ENCODE data around the gene KIF14.

The KIF14 gene

GRCh38 chr1:200652378-200652777, 31.8 kb upstream of the KIF14 start:
- Histone ChIP-seq H3K4me3 (ENCODE audit: low read length) (no peak overlapping the region), H3K18ac (ENCODE audit: low read length) (no peak overlapping the region), H4K8ac (ENCODE audit: low read depth, low read length) (no peak overlapping the region), H4K5ac (ENCODE audit: low read length) (no peak overlapping the region), H3K9ac (ENCODE audit: low read length) (no peak overlapping the region), H3K4me2 (ENCODE audit: low read length) (no peak overlapping the region), H3K23ac (ENCODE audit: low read length) (no peak overlapping the region), H2AK5ac (ENCODE audit: low read length) (no peak overlapping the region), H2BK120ac (ENCODE audit: low read depth, low read length) (no peak overlapping the region), H3K79me2 (ENCODE audit: control insufficient read depth, insufficient read depth, low read length) (no peaks in the 10 kb centered on the region), H3K4ac (ENCODE audit: low read depth, low read length) (no peak overlapping the region), H2BK15ac (replicated peaks; ENCODE audit: low read depth) (no peak overlapping the region), H3K36me3 (ENCODE audit: control insufficient read depth, insufficient read depth, low read length) (peaks cover 2% of the 10 kb centered on the region), H3K79me1 (ENCODE audit: low read length) (no peaks in the 10 kb centered on the region), H3K4me1 (ENCODE audit: control insufficient read depth, low read depth, low read length) (no peaks in the 10 kb centered on the region), H2BK5ac (ENCODE audit: low read length) (no peak overlapping the region), H3K56ac (ENCODE audit: low read length) (no peak overlapping the region), H3K27ac (ENCODE audit: low read depth, low read length) (no peak overlapping the region), H3K27me3 (ENCODE audit: insufficient read depth, low read length, poor library complexity) (no peaks in the 10 kb centered on the region)
- no peak for DNase-seq
- WGBS (ENCODE audit: extremely low coverage, insufficient coverage, low lambda C conversion rate): no CpG with 5 or more reads among the region's 1 CpG

GRCh38 chr1:200646515-200646914, 26.0 kb upstream of the KIF14 start:
- H4K5ac ChIP-seq (ENCODE audit: low read length): no peak overlapping the region
- no peaks in the 10 kb centered on the region for H3K79me1 ChIP-seq (ENCODE audit: low read length)
- no peaks in the 10 kb centered on the region for H3K4me1 ChIP-seq (ENCODE audit: control insufficient read depth, low read depth, low read length)
- no peak overlapping the region for H3K27ac ChIP-seq (ENCODE audit: low read depth, low read length)
- H3K4ac ChIP-seq (ENCODE audit: low read depth, low read length): no peak overlapping the region
- no CpG with 5 or more reads among the region's 4 CpGs for WGBS (ENCODE audit: extremely low coverage, insufficient coverage, low lambda C conversion rate)
- DNase-seq: no peak
- no peak overlapping the region for H3K4me3 ChIP-seq (ENCODE audit: low read length)
- no peak overlapping the region for H3K4me2 ChIP-seq (ENCODE audit: low read length)
- no peak overlapping the region for H2AK5ac ChIP-seq (ENCODE audit: low read length)
- H3K36me3 ChIP-seq (ENCODE audit: control insufficient read depth, insufficient read depth, low read length): no peaks in the 10 kb centered on the region
- no peaks in the 10 kb centered on the region for H3K27me3 ChIP-seq (ENCODE audit: insufficient read depth, low read length, poor library complexity)
- H3K23ac ChIP-seq (ENCODE audit: low read length): no peak overlapping the region
- no peak overlapping the region for H2BK120ac ChIP-seq (ENCODE audit: low read depth, low read length)
- no peak overlapping the region for H2BK5ac ChIP-seq (ENCODE audit: low read length)
- H3K56ac ChIP-seq (ENCODE audit: low read length): no peak overlapping the region
- H3K79me2 ChIP-seq (ENCODE audit: control insufficient read depth, insufficient read depth, low read length): no peaks in the 10 kb centered on the region
- no peak overlapping the region for H4K8ac ChIP-seq (ENCODE audit: low read depth, low read length)
- no peak overlapping the region for H2BK15ac ChIP-seq (replicated peaks; ENCODE audit: low read depth)
- no peak overlapping the region for H3K18ac ChIP-seq (ENCODE audit: low read length)
- no peak overlapping the region for H3K9ac ChIP-seq (ENCODE audit: low read length)

DNA sequence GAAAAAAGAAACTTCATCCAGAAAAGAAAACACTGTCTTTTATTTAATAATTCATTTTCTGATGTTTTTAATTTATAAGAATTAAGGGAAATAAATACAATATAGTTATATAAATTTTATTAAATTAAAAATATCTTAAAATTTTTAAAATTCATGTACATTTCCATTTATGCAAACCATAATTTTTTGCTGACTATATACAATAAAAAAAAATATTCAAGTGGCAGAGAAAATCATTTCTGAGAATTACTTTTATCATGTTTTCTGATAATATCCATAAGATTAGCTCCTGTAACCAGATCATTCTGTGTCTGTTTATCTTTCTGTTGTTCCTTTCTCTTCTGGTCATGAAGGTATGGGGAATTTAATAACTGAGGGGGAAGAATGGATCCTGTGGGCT, 23.5 kb upstream of the KIF14 start:
- no peak overlapping the region for H3K9ac ChIP-seq (ENCODE audit: low read length)

GRCh38 chr1:200642481-200642880, 21.9 kb upstream of the KIF14 start:
- Histone ChIP-seq H2BK120ac (ENCODE audit: low read depth, low read length) (no peak overlapping the region), H2BK15ac (replicated peaks; ENCODE audit: low read depth) (no peak overlapping the region), H3K56ac (ENCODE audit: low read length) (no peak overlapping the region), H3K79me2 (ENCODE audit: control insufficient read depth, insufficient read depth, low read length) (no peaks in the 10 kb centered on the region), H2BK5ac (ENCODE audit: low read length) (no peak overlapping the region), H3K79me1 (ENCODE audit: low read length) (no peaks in the 10 kb centered on the region), H3K4ac (ENCODE audit: low read depth, low read length) (no peak overlapping the region), H3K18ac (ENCODE audit: low read length) (no peak overlapping the region), H3K4me2 (ENCODE audit: low read length) (no peak overlapping the region), H2AK5ac (ENCODE audit: low read length) (no peak overlapping the region), H3K23ac (ENCODE audit: low read length) (no peak overlapping the region), H3K9ac (ENCODE audit: low read length) (no peak overlapping the region), H3K4me3 (ENCODE audit: low read length) (no peak overlapping the region), H4K5ac (ENCODE audit: low read length) (no peak overlapping the region), H3K27ac (ENCODE audit: low read depth, low read length) (no peak overlapping the region), H4K8ac (ENCODE audit: low read depth, low read length) (no peak overlapping the region), H3K4me1 (ENCODE audit: control insufficient read depth, low read depth, low read length) (no peaks in the 10 kb centered on the region), H3K27me3 (ENCODE audit: insufficient read depth, low read length, poor library complexity) (no peaks in the 10 kb centered on the region), H3K36me3 (ENCODE audit: control insufficient read depth, insufficient read depth, low read length) (no peaks in the 10 kb centered on the region)
- DNase-seq: no peak
- no CpG with 5 or more reads among the region's 6 CpGs for WGBS (ENCODE audit: extremely low coverage, insufficient coverage, low lambda C conversion rate)

More for the DNA sequence above, 23.5 kb upstream of the KIF14 start:
- H3K4ac ChIP-seq (ENCODE audit: low read depth, low read length): no peak overlapping the region
- H3K4me1 ChIP-seq (ENCODE audit: control insufficient read depth, low read depth, low read length): no peaks in the 10 kb centered on the region
- no peak overlapping the region for H3K23ac ChIP-seq (ENCODE audit: low read length)
- no peaks in the 10 kb centered on the region for H3K79me2 ChIP-seq (ENCODE audit: control insufficient read depth, insufficient read depth, low read length)
- H4K5ac ChIP-seq (ENCODE audit: low read length): no peak overlapping the region
- H3K79me1 ChIP-seq (ENCODE audit: low read length): no peaks in the 10 kb centered on the region
- no peak overlapping the region for H2BK15ac ChIP-seq (replicated peaks; ENCODE audit: low read depth)
- no peak overlapping the region for H2AK5ac ChIP-seq (ENCODE audit: low read length)
- no peak overlapping the region for H3K18ac ChIP-seq (ENCODE audit: low read length)
- H3K36me3 ChIP-seq (ENCODE audit: control insufficient read depth, insufficient read depth, low read length): no peaks in the 10 kb centered on the region
- H3K27me3 ChIP-seq (ENCODE audit: insufficient read depth, low read length, poor library complexity): no peaks in the 10 kb centered on the region
- no peak overlapping the region for H3K4me2 ChIP-seq (ENCODE audit: low read length)
- H3K4me3 ChIP-seq (ENCODE audit: low read length): no peak overlapping the region
- no peak overlapping the region for H2BK120ac ChIP-seq (ENCODE audit: low read depth, low read length)
- DNase-seq: no peak
- no peak overlapping the region for H4K8ac ChIP-seq (ENCODE audit: low read depth, low read length)
- H2BK5ac ChIP-seq (ENCODE audit: low read length): no peak overlapping the region
- no peak overlapping the region for H3K27ac ChIP-seq (ENCODE audit: low read depth, low read length)
- no peak overlapping the region for H3K56ac ChIP-seq (ENCODE audit: low read length)

DNA sequence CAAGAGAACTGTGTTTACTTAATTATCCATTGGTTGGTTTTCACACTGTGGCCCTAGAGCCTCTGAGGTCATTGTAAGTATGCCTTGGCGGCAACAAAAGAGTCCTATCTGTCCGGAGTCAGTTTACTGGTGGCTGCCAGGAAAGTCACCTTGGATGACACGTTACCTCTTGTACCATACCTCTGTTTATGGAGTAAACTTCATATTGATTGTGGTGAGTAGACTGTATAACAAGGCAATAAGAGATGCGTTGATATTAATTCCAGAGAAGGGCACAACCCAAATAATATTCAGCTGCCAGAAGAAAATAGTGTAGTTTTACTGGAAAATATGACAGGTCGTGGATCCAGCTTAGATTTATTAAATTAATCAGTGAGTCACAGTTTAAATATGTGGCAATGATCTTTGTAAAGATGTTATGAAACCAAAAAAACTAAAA, 20.4 kb upstream of the KIF14 start:
- H2BK5ac ChIP-seq (ENCODE audit: low read length): no peak overlapping the region
- no peak overlapping the region for H3K56ac ChIP-seq (ENCODE audit: low read length)
- no peak overlapping the region for H3K27ac ChIP-seq (ENCODE audit: low read depth, low read length)
- no peak overlapping the region for H2BK15ac ChIP-seq (replicated peaks; ENCODE audit: low read depth)
- DNase-seq: peak; percentile 14
- no peak overlapping the region for H3K23ac ChIP-seq (ENCODE audit: low read length)
- H3K4me1 ChIP-seq (ENCODE audit: control insufficient read depth, low read depth, low read length): no peaks in the 10 kb centered on the region
- no peak overlapping the region for H3K4me2 ChIP-seq (ENCODE audit: low read length)
- no peak overlapping the region for H3K9ac ChIP-seq (ENCODE audit: low read length)
- H3K27me3 ChIP-seq (ENCODE audit: insufficient read depth, low read length, poor library complexity): no peaks in the 10 kb centered on the region
- no peaks in the 10 kb centered on the region for H3K36me3 ChIP-seq (ENCODE audit: control insufficient read depth, insufficient read depth, low read length)
- H4K5ac ChIP-seq (ENCODE audit: low read length): no peak overlapping the region
- no peak overlapping the region for H2AK5ac ChIP-seq (ENCODE audit: low read length)
- WGBS (ENCODE audit: extremely low coverage, insufficient coverage, low lambda C conversion rate): no CpG with 5 or more reads among the region's 5 CpGs
- H3K18ac ChIP-seq (ENCODE audit: low read length): no peak overlapping the region
- no peak overlapping the region for H3K4ac ChIP-seq (ENCODE audit: low read depth, low read length)
- H3K79me2 ChIP-seq (ENCODE audit: control insufficient read depth, insufficient read depth, low read length): no peaks in the 10 kb centered on the region
- H3K4me3 ChIP-seq (ENCODE audit: low read length): no peak overlapping the region
- H4K8ac ChIP-seq (ENCODE audit: low read depth, low read length): no peak overlapping the region
- no peak overlapping the region for H2BK120ac ChIP-seq (ENCODE audit: low read depth, low read length)
- no peaks in the 10 kb centered on the region for H3K79me1 ChIP-seq (ENCODE audit: low read length)

GRCh38 chr1:200640373-200640962, 19.9 kb upstream of the KIF14 start:
- no CpG with 5 or more reads among the region's 4 CpGs for WGBS (ENCODE audit: extremely low coverage, insufficient coverage, low lambda C conversion rate)
- Histone ChIP-seq H3K56ac (ENCODE audit: low read length) (no peak overlapping the region), H3K4me2 (ENCODE audit: low read length) (no peak overlapping the region), H4K8ac (ENCODE audit: low read depth, low read length) (no peak overlapping the region), H2BK15ac (replicated peaks; ENCODE audit: low read depth) (no peak overlapping the region), H3K27ac (ENCODE audit: low read depth, low read length) (no peak overlapping the region), H3K27me3 (ENCODE audit: insufficient read depth, low read length, poor library complexity) (no peaks in the 10 kb centered on the region), H2BK5ac (ENCODE audit: low read length) (no peak overlapping the region), H3K4me1 (ENCODE audit: control insufficient read depth, low read depth, low read length) (no peaks in the 10 kb centered on the region), H3K9ac (ENCODE audit: low read length) (no peak overlapping the region), H2AK5ac (ENCODE audit: low read length) (no peak overlapping the region), H4K5ac (ENCODE audit: low read length) (no peak overlapping the region), H3K36me3 (ENCODE audit: control insufficient read depth, insufficient read depth, low read length) (no peaks in the 10 kb centered on the region), H3K4ac (ENCODE audit: low read depth, low read length) (no peak overlapping the region), H3K79me2 (ENCODE audit: control insufficient read depth, insufficient read depth, low read length) (no peaks in the 10 kb centered on the region), H3K79me1 (ENCODE audit: low read length) (no peaks in the 10 kb centered on the region), H2BK120ac (ENCODE audit: low read depth, low read length) (no peak overlapping the region), H3K23ac (ENCODE audit: low read length) (no peak overlapping the region), H3K18ac (ENCODE audit: low read length) (no peak overlapping the region), H3K4me3 (ENCODE audit: low read length) (no peak overlapping the region)
- no peak for DNase-seq
